ENCODE measurements around the gene ABCB10. TPM values are rescaled to one million over a fixed set of nuclear protein-coding genes. Genes with fewer than 3 reads are reported as not detected.
"Not testable (repeated sequence)": the region's sequence is repeated elsewhere in the genome, so short reads cannot be mapped to it uniquely, and the experiment has no call there.

The ABCB10 gene
- total RNA-seq, 2 donors from 2014 or later, result 11.0 to 21.9 TPM

DNA sequence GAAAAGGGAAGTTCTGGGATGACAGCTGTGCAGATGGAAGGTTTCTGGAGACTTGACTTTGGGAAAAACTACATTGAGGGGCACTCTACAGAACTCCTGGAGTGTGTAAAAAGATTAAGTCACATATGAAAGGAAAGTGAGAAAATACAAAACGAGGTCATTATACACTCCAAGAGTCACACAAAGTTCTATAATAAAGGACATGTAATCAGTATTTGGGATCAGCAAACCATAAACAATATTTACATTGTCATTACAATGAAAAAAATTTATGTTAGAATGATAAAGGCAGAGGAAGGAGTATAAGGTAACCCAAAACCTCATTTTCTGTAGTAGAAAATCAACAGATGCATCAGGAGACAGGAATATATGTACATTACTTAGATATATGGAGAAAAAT lies 73.2 kb downstream of the ABCB10 start:
- Histone ChIP-seq H3K4me1 (replicated peaks) (no peaks in the 10 kb centered on the region), H3K27me3 (replicated peaks; ENCODE audit: insufficient read depth) (no peaks in the 10 kb centered on the region), H3K27ac (no peak overlapping the region), H3K36me3 (peaks cover 4 to 9% of the 10 kb centered on the region in 2 donors), H3K9me3 (no peaks in the 10 kb centered on the region), H3K4me3 (no peak overlapping the region)
- WGBS, result 62% methylated on average over 1 of the region's 1 CpG
- TF ChIP-seq, protein P1, sequence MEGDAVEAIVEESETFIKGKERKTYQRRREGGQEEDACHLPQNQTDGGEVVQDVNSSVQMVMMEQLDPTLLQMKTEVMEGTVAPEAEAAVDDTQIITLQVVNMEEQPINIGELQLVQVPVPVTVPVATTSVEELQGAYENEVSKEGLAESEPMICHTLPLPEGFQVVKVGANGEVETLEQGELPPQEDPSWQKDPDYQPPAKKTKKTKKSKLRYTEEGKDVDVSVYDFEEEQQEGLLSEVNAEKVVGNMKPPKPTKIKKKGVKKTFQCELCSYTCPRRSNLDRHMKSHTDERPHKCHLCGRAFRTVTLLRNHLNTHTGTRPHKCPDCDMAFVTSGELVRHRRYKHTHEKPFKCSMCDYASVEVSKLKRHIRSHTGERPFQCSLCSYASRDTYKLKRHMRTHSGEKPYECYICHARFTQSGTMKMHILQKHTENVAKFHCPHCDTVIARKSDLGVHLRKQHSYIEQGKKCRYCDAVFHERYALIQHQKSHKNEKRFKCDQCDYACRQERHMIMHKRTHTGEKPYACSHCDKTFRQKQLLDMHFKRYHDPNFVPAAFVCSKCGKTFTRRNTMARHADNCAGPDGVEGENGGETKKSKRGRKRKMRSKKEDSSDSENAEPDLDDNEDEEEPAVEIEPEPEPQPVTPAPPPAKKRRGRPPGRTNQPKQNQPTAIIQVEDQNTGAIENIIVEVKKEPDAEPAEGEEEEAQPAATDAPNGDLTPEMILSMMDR (IDR thresholded peaks at IDR 0.05), result no peak
- TF ChIP-seq POLR2AphosphoS5 (IDR thresholded peaks at IDR 0.05) (no peak), POLR2A (IDR thresholded peaks at IDR 0.05) (no peak)
- no peak for DNase-seq (ENCODE audit: low spot score)
- intact Hi-C loops (cut with DNase I), result no loop called here

DNA sequence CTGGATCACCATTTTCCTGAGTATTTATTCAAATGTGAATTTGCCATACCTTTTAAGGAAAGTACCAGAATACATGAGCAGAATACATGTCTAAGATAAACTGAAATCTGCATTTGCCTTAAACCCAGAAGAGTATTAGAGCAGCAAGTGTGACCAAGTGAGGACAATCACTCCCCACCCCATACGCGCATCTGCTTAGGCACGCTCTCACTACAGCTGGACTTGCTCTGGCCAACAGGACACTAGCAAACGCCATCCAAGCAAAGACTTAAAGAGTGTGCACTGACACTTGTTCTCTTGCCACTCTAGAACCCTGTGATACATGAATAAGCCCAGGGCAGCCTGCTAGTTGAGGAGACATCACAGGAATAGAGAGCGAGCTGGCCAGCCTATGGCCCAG lies 76.0 kb downstream of the ABCB10 start:
- Histone ChIP-seq H3K27ac (no peak overlapping the region), H3K36me3 (peaks cover 0 to 9% of the 10 kb centered on the region in 2 donors), H3K9me3 (no peaks in the 10 kb centered on the region), H3K27me3 (replicated peaks; ENCODE audit: insufficient read depth) (no peaks in the 10 kb centered on the region), H3K4me1 (replicated peaks) (no peaks in the 10 kb centered on the region), H3K4me3 (no peak overlapping the region)
- 72% methylated on average over 5 of the region's 5 CpGs for WGBS
- TF ChIP-seq POLR2A (IDR thresholded peaks at IDR 0.05) (no peak), POLR2AphosphoS5 (IDR thresholded peaks at IDR 0.05) (no peak)
- TF ChIP-seq, protein P1 (IDR thresholded peaks at IDR 0.05), result no peak
- intact Hi-C loops (cut with DNase I), result no loop called here
- no peak for DNase-seq (ENCODE audit: low spot score)

DNA sequence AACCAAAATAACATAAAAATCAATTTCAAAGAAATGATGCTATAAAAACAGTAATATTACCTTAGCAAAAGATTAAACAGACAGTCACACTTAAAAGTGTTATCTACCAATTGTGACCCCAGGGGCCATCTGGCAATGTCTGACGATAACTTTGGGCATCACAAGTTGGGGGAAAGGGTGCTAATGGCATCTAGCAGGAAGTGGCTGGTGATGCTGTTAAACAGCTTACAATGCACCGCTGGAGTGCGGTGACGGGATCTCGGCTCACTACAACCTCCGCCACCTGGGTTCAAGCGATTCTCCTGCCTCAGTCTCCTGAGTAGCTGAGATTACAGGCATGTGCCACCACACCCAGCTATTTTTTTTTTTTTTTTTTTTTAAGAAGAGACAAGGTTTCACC lies 78.0 kb downstream of the ABCB10 start:
- Histone ChIP-seq H3K27me3 (replicated peaks; ENCODE audit: insufficient read depth) (no peaks in the 10 kb centered on the region), H3K4me1 (replicated peaks) (no peaks in the 10 kb centered on the region), H3K27ac (no peak overlapping the region), H3K4me3 (no peak overlapping the region), H3K36me3 (peaks cover 0 to 9% of the 10 kb centered on the region in 2 donors), H3K9me3 (no peaks in the 10 kb centered on the region)
- intact Hi-C loops (cut with DNase I), result loop anchor here (2.0 kb wide), 1 partner anchor 222 kb away; no protein-coding TSS in a partner anchor
- TF ChIP-seq, protein P1 (IDR thresholded peaks at IDR 0.05), result no peak
- no peak for TF ChIP-seq POLR2AphosphoS5 (IDR thresholded peaks at IDR 0.05)
- TF ChIP-seq POLR2A (IDR thresholded peaks at IDR 0.05), result no peak
- whole genome bisulfite sequencing, result 95% methylated on average over 7 of the region's 7 CpGs
- DNase-seq (ENCODE audit: low spot score), result no peak

DNA sequence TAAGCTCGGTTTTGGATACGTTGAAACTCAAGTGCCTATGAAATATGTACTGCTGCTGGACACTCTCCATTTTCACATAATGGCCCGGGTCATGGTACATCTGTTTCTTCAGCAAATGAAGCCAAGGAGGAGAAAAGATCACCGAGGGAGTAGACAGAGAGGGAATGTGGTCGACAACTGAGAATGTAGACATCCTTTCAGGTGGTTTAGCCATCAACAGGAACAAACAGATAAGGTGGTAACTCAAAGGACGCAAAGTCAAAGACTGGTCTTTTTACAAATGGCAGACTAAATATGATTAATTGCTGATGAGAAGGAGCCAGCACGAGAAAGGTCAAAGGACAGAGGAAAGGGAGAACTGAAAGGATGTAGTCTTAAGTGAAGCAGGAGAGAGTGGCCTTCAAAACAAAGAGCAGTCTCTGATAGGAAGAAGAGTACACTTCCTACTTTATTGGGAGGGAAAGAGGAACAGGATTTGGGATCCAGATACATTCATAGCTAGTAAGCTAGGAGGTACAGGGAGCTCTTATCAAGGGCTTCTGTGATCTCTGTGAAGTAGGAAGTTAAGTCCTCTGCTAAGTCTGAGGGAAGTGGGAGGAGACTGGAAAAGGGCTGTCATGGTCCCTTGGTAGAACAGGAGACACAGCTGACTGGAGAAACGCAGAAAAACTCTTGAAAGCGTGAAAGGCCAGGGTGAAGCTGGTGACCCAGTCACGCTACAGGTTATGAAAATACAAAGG lies 78.7 kb downstream of the ABCB10 start:
- H3K9me3 ChIP-seq, result no peaks in the 10 kb centered on the region
- no peak overlapping the region for H3K27ac ChIP-seq
- TF ChIP-seq POLR2A (IDR thresholded peaks at IDR 0.05), result no peak
- TF ChIP-seq POLR2AphosphoS5 (IDR thresholded peaks at IDR 0.05), result no peak
- TF ChIP-seq, protein P1 (IDR thresholded peaks at IDR 0.05), result no peak
- no peaks in the 10 kb centered on the region for H3K27me3 ChIP-seq (replicated peaks; ENCODE audit: insufficient read depth)
- H3K4me3 ChIP-seq, result no peak overlapping the region
- peaks cover 0 to 9% of the 10 kb centered on the region in 2 donors for H3K36me3 ChIP-seq
- WGBS, result 77% methylated on average over 10 of the region's 10 CpGs
- intact Hi-C loops (cut with DNase I), result loop anchor here (2.0 kb wide), 1 partner anchor 221 kb away; no protein-coding TSS in a partner anchor
- H3K4me1 ChIP-seq (replicated peaks), result no peaks in the 10 kb centered on the region
- DNase-seq (ENCODE audit: low spot score), result no peak

DNA sequence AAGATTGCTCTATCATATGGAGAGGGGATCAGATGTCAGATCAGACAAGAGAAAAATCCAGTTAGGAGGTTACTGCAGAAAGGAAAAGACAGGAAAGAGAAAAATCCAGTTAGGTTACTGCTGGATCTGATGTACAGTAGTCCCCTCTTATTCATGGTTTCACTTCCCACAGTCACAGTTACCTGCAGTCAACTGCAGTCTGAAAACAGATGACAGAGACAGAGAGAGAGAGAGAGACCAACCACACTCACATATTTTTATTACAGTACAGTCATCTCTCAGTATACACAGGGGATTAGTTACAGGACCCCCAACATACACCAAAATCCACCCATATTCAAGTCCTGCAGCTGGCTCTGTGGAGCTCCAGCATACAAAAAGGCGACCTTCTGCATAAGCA lies 79.7 kb downstream of the ABCB10 start:
- no peaks in the 10 kb centered on the region for H3K4me1 ChIP-seq (replicated peaks)
- no peak for DNase-seq (ENCODE audit: low spot score)
- TF ChIP-seq, protein P1 (IDR thresholded peaks at IDR 0.05), result no peak
- H3K9me3 ChIP-seq, result no peaks in the 10 kb centered on the region
- intact Hi-C loops (cut with DNase I), result no loop called here
- 100% methylated on average over 1 of the region's 1 CpG for WGBS
- peaks cover 0 to 9% of the 10 kb centered on the region in 2 donors for H3K36me3 ChIP-seq
- H3K27me3 ChIP-seq (replicated peaks; ENCODE audit: insufficient read depth), result no peaks in the 10 kb centered on the region
- H3K27ac ChIP-seq, result no peak overlapping the region
- H3K4me3 ChIP-seq, result no peak overlapping the region

DNA sequence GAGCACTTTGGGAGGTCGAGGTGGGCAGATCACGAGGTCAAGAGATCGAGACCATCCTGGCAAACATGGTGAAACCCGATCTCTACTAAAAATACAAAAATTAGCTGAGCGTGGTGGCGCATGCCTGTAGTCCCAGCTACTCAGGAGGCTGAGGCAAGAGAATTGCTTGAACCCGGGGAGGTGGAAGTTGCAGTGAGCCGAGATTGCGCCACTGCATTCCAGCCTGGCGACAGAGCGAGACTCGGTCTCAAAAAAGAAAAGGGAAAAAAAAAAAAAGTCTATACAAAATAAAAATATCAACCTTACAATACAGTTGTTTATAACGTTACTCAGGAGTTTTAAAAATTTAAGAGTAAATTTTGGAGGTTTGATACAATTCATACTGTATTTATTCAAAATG lies 82.6 kb downstream of the ABCB10 start:
- DNase-seq (ENCODE audit: low spot score); H3K4me3 ChIP-seq; H3K36me3 ChIP-seq; H3K4me1 ChIP-seq (replicated peaks); H3K9me3 ChIP-seq; H3K27me3 ChIP-seq (replicated peaks; ENCODE audit: insufficient read depth); H3K27ac ChIP-seq; intact Hi-C loops (cut with DNase I): not testable (repeated sequence)
- 94% methylated on average over 13 of the region's 13 CpGs for WGBS

Data from prostate gland (tissue), 2 donors.